HepG2 (cell line): ENCODE data around the gene DHRS11. TPM values are rescaled to one million over a fixed set of nuclear protein-coding genes. Genes with fewer than 3 reads are reported as not detected.

ENCODE experiments used
- BORCS8-MEF2B ChIP-seq: sonication (generic); formaldehyde crosslinking; IDR thresholded peaks from 2 replicates; pipeline ENCODE4 v1.8.0; 2022; ENCODE audit warnings: mild to moderate bottlenecking, missing genetic modification reagents
- CHD4 ChIP-seq: fragments of 200-600 bp; sonication (generic); IDR thresholded peaks from 2 replicates; pipeline ENCODE4 v1.7.0; 2017; ENCODE audit warnings: mild to moderate bottlenecking, low read length, borderline replicate concordance
- ELF3 ChIP-seq: IDR thresholded peaks from 2 replicates; pipeline ENCODE4 v1.6.1; 2016; ENCODE audit warnings: missing genetic modification reagents, missing compliant biosample characterization
- EZH2 ChIP-seq: conservative IDR thresholded peaks from 2 replicates; pipeline ENCODE4 v1.6.1; 2012; ENCODE audit warnings: mild to moderate bottlenecking, low read depth, low read length, moderate library complexity
- FOXA1 ChIP-seq, 2 experiments: fragments of 450-650 bp in 1 of 2; sonication (generic) in 1 of 2; formaldehyde crosslinking in 1 of 2; IDR thresholded peaks; 2 replicates each; pipeline versions ENCODE4 v1.4.0 to v1.6.1; 2016 to 2020; ENCODE audit warnings: missing genetic modification reagents in 1 of 2
- GMEB2 ChIP-seq: IDR thresholded peaks from 2 replicates; pipeline ENCODE4 v1.6.1; 2016; ENCODE audit warnings: missing biosample characterization, missing genetic modification reagents, low read depth
- HMG20A ChIP-seq: IDR thresholded peaks from 2 replicates; pipeline ENCODE4 v1.6.1; 2016; ENCODE audit warnings: borderline replicate concordance
- HMG20B ChIP-seq: conservative IDR thresholded peaks from 2 replicates; pipeline ENCODE4 v1.6.1; 2016; ENCODE audit warnings: missing genetic modification reagents, missing compliant biosample characterization
- HNRNPUL1 ChIP-seq: fragments of 200-400 bp; formaldehyde crosslinking; IDR thresholded peaks from 2 replicates; pipeline ENCODE4 v1.6.1; 2017; ENCODE audit warnings: low read depth, mild to moderate bottlenecking, low read length, moderate library complexity
- NFRKB ChIP-seq: fragments of 450-650 bp; IDR thresholded peaks from 2 replicates; pipeline ENCODE4 v1.6.1; 2017
- NR3C1 ChIP-seq: sonication (generic); formaldehyde crosslinking; IDR thresholded peaks from 2 replicates; pipeline ENCODE4 v1.4.0; 2020; ENCODE audit warnings: missing genetic modification reagents
- POLR2AphosphoS5 ChIP-seq: IDR thresholded peaks from 2 replicates; pipeline ENCODE4 v1.6.1; 2012; ENCODE audit warnings: low read depth, low read length
- RFXANK ChIP-seq: IDR thresholded peaks from 2 replicates; pipeline ENCODE4 v1.6.1; 2016
- SMYD3 ChIP-seq: sonication (generic); formaldehyde crosslinking; IDR thresholded peaks from 2 replicates; pipeline ENCODE4 v1.8.1; 2023; ENCODE audit warnings: mild to moderate bottlenecking, missing genetic modification reagents
- SNAI1 ChIP-seq: sonication (generic); formaldehyde crosslinking; IDR thresholded peaks from 2 replicates; pipeline ENCODE4 v1.5.0; 2020; ENCODE audit warnings: mild to moderate bottlenecking, missing genetic modification reagents, borderline replicate concordance
- TSC22D2 ChIP-seq: sonication (generic); formaldehyde crosslinking; IDR thresholded peaks from 2 replicates; pipeline ENCODE4 v1.5.1; 2020; ENCODE audit warnings: missing genetic modification reagents, mild to moderate bottlenecking, borderline replicate concordance
- WIZ ChIP-seq: sonication (generic); formaldehyde crosslinking; IDR thresholded peaks from 2 replicates; pipeline ENCODE4 v1.5.1; 2020; ENCODE audit warnings: mild to moderate bottlenecking, missing genetic modification reagents
- YEATS4 ChIP-seq: sonication (generic); formaldehyde crosslinking; IDR thresholded peaks from 2 replicates; pipeline ENCODE4 v1.4.0; 2020; ENCODE audit warnings: missing genetic modification reagents, borderline replicate concordance
- ZNF12 ChIP-seq: sonication (generic); formaldehyde crosslinking; IDR thresholded peaks from 2 replicates; pipeline ENCODE4 v1.5.0; 2020; ENCODE audit warnings: missing genetic modification reagents
- ZNF570 ChIP-seq: sonication (generic); formaldehyde crosslinking; IDR thresholded peaks from 2 replicates; pipeline ENCODE4 v1.4.0; 2020; ENCODE audit warnings: mild to moderate bottlenecking, missing genetic modification reagents, borderline replicate concordance
- ZNF691 ChIP-seq: sonication (generic); formaldehyde crosslinking; IDR thresholded peaks from 2 replicates; pipeline ENCODE4 v1.4.0; 2020; ENCODE audit warnings: missing genetic modification reagents, low read depth, mild to moderate bottlenecking, borderline replicate concordance
- ZNF724P ChIP-seq: sonication (generic); formaldehyde crosslinking; IDR thresholded peaks from 2 replicates; pipeline ENCODE4 v1.8.0; 2022; ENCODE audit warnings: missing genetic modification reagents, borderline replicate concordance
- ZNF816 ChIP-seq: sonication (generic); formaldehyde crosslinking; IDR thresholded peaks from 2 replicates; pipeline ENCODE4 v1.8.0; 2022; ENCODE audit warnings: missing genetic modification reagents, mild to moderate bottlenecking, borderline replicate concordance
- ZNF841 ChIP-seq: sonication (generic); formaldehyde crosslinking; IDR thresholded peaks from 2 replicates; pipeline ENCODE4 v1.8.1; 2023; ENCODE audit warnings: missing genetic modification reagents, borderline replicate concordance
- polyA plus RNA-seq, 8 experiments: library from polyadenylated mRNA; depleted of rRNA in 3 of 8; stranded (reverse) in 7 of 8; unstranded in 1 of 8; fragments of >200 nt; fragmentation: Illumina TruSeq in 4 of 8; extraction: Trizol in 4 of 8; gene quantifications; 2 replicates each; pipeline versions ENCODE4 v1.2.1 to v1.2.3, GENCODE V29; 2011 to 2016; ENCODE audit warnings: low read depth in 4 of 8, missing spikeins in 1 of 8, mixed read lengths in 1 of 8; ENCODE audit not compliant: insufficient read depth in 1 of 8
- total RNA-seq, 5 experiments: library from RNA; depleted of rRNA; stranded (reverse); fragments of >200 nt; fragmentation: Illumina TruSeq; extraction: Trizol; gene quantifications; 2 replicates each; pipeline ENCODE4 v1.2.3, GENCODE V29; 2016; ENCODE audit warnings: low read depth in 1 of 5
- TF ChIP-seq, protein P1 (sequence below): sonication (generic); formaldehyde crosslinking; IDR thresholded peaks from 2 replicates; pipeline ENCODE4 v1.5.1; 2020; ENCODE audit warnings: mild to moderate bottlenecking, missing genetic modification reagents, moderate library complexity

The DHRS11 gene
- total and polyA plus RNA-seq, 2 of the 13 experiments (the other 11 are each of a cell fraction or from before 2014, with no cell fraction given) = 28.4 to 41.9 TPM

DNA sequence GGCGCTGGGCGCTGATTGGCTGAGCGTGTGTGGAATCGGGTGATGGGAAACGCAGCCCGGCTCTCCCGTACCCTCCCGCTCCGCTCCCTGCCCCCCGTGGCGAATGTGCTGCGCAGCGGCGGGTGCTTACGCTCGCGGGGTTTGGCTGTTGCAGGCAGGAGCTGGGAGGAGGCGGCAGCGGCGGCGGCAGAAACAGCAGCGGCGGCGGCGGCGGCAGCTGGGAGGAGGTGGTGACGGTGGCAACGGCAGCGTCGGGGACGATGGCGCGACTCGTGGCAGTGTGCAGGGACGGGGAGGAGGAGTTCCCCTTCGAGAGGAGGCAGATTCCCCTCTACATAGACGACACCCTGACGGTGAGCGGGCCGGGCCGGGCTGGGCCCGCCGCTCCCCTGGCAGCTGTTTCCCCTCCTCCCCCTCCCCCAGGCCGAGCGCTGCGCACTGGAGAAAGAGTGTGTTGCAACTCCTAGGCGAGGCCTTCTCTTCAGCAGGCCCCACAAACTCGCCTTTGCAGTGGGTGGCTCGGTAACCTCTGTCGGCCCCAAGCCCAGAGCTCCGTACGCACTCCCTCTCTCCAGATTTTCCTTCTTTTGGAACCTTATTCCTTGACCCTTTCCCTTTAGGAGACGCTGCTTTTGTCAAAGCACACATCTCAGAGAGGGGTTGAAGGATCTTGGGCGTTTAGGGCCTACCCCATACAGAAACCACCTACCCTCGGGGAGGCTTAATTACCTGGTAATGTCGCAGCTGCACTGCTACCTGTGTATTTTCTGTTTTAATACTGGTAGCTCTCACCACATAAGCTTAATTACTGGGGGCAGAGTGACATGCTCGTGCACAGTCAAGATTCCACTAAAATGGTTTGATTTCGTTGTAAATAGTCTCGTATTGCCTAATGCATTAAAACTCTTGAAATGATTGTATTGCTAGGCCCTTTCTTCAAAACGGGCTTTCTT, 45.9 kb upstream of the DHRS11 start (continued):
- TF ChIP-seq, protein P1, sequence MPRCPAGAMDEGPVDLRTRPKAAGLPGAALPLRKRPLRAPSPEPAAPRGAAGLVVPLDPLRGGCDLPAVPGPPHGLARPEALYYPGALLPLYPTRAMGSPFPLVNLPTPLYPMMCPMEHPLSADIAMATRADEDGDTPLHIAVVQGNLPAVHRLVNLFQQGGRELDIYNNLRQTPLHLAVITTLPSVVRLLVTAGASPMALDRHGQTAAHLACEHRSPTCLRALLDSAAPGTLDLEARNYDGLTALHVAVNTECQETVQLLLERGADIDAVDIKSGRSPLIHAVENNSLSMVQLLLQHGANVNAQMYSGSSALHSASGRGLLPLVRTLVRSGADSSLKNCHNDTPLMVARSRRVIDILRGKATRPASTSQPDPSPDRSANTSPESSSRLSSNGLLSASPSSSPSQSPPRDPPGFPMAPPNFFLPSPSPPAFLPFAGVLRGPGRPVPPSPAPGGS (CRISPR knock-in tag) = no peak; the same call in 1 of the 2 replicates
- TF ChIP-seq TSC22D2 (CRISPR knock-in tag) (no peak), ZNF12 (CRISPR knock-in tag) (peak; percentile 43; the same call in 1 of the 2 replicates), ZNF724P (CRISPR knock-in tag) (peak; percentile 72; the same call in 1 of the 2 replicates), ZNF841 (CRISPR knock-in tag) (no peak; the same call in 1 of the 2 replicates), BORCS8-MEF2B (CRISPR knock-in tag) (peak; percentile 62; the same call in 1 of the 2 replicates), NFRKB (no peak), POLR2AphosphoS5 (peak; percentile 49; the same call in 1 of the 2 replicates), GMEB2 (CRISPR knock-in tag) (peak; percentile 66; the same call in 1 of the 2 replicates), CHD4 (no peak), HNRNPUL1 (0 out of 2 replicates have a peak, but pooled peaks have one; percentile 56), ZNF691 (CRISPR knock-in tag) (no peak), WIZ (no peak), ELF3 (CRISPR knock-in tag) (peak; percentile 66; the same call in 1 of the 2 replicates), HMG20B (CRISPR knock-in tag) (peak; percentile 57), YEATS4 (peak; percentile 93), RFXANK (no peak), FOXA1 (IDR thresholded peaks at IDR 0.05) (no peak), FOXA1 (CRISPR knock-in tag; IDR thresholded peaks at IDR 0.05) (peak; percentile 22; the same call in 1 of the 2 replicates), ZNF570 (CRISPR knock-in tag) (no peak), SMYD3 (CRISPR knock-in tag) (peak; percentile 45; the same call in 1 of the 2 replicates), HMG20A (CRISPR knock-in tag) (no peak), EZH2 (no peak), ZNF816 (0 out of 2 replicates have a peak, but pooled peaks have one; percentile 60), NR3C1 (CRISPR knock-in tag) (no peak), SNAI1 (peak; percentile 80; the same call in 1 of the 2 replicates)
